NK-92 treated with Interleukin-12 subunit alpha and Interleukin-12 subunit beta, amount 100 ng/mL, for 24 hours (cell line): ENCODE results near the gene UROC1.

ENCODE experiments used
- DNase-seq: peaks from one replicate; lab custom pipeline; 2025; lab: John Stamatoyannopoulos, UW

Gene UROC1

GRCh38 chr3:126440709-126440995 is 76.9 kb downstream of the UROC1 start:
- no peak for DNase-seq

GRCh38 chr3:126439968-126440708 is 77.4 kb downstream of the UROC1 start:
- no peak for DNase-seq

GRCh38 chr3:126439346-126439967 is 78.1 kb downstream of the UROC1 start:
- DNase-seq = no peak

GRCh38 chr3:126438746-126439145 is 78.8 kb downstream of the UROC1 start:
- no peak for DNase-seq

GRCh38 chr3:126438186-126438585 is 79.4 kb downstream of the UROC1 start:
- no peak for DNase-seq

- DNase-seq = no peak
Measured at GRCh38 chr3:126436826-126437717, 80.5 kb downstream of the UROC1 start.

GRCh38 chr3:126435456-126436315 is 81.9 kb downstream of the UROC1 start:
- no peak for DNase-seq

GRCh38 chr3:126434931-126435411 is 82.6 kb downstream of the UROC1 start:
- DNase-seq = no peak

- DNase-seq = no peak
Measured at GRCh38 chr3:126434264-126434590, 83.3 kb downstream of the UROC1 start.

GRCh38 chr3:126433496-126434263 is 83.9 kb downstream of the UROC1 start:
- no peak for DNase-seq

GRCh38 chr3:126433105-126433430 is 84.5 kb downstream of the UROC1 start:
- DNase-seq = no peak

- no peak for DNase-seq
Measured at GRCh38 chr3:126432361-126433104, 85.0 kb downstream of the UROC1 start.
